ENCODE results near the gene ZNF281.
"Not testable (repeated sequence)": the region's sequence is repeated elsewhere in the genome, so short reads cannot be mapped to it uniquely, and the experiment has no call there.

Gene ZNF281

DNA sequence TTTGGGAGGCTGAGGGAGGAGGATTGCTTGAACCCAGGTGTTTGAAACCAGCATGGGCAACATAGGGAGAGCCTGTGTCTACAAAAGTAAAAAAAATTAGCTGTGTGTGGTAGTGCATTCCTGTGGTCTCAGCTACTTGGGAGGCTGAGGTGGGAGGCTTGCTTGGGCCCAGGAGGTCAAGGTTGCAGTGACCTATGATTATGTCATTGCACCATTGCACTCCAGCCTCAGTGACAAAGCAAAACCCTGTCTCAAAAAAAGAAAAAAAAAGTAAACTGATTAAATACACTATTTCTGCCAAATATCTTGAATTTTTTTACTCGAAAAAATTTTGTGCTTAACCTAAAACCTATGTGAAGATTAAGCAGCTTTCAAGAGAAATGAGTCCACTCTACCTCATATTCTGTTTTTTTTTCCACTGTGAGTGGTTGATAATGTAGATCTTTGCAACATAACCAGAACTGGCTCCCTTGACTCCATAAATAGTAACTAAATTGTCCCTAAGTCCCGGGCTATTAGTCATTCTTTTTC, 19.4 kb upstream of the ZNF281 start:
- no peak for DNase-seq

DNA sequence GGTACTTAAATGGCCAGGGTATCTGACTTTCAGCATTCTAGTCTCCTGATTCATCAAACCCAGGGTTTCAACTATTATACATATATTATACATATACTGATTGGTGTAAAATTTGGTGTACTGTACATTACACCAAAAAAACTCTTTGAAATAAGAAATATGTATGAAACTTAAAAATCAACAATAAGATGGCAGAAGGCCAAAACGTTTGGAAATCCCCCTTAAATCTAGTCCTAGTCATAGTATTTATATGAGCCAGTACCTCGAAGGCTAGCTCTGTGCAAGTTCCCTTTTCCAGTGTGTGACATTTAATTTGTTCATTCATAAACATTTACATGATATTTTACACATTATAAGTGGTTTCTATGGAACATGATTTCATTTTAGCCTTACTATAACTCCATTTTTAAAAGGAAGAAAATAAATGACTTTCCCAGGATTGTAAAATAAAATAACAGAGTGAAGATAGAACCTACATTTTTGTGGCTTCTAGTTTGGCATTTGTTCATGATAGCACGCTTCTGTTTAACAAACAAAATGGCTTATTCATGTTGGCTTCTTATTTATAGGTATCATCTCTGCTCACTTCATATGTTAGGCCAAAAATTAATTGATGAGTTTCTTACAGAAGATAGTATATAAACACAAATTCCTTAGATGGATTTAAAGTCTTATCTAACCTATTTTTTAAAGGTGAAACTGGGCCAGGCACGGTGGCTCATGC, 18.8 kb upstream of the ZNF281 start:
- DNase-seq = no peak

DNA sequence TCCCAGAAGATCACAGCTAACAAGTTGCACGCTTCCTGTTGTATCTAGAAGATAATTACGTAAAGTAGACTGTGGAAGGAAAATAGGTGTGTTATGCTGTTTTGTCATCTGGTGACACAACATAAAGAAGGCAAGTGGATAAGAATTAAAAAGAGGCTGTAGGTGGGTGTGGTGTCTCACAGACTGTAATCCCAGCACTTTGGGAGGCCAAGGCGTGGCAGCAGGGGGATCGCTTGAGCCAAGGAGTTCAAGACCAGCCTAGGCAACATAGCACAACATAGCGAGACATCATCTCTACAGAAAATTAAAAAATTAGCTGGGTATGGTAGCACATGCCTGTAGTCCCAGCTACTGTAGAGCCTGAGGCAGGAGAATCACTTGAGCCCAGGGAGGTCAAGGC, 17.9 kb upstream of the ZNF281 start:
- no peak for DNase-seq

GRCh38 chr1:200426196-200426595, 16.4 kb upstream of the ZNF281 start:
- DNase-seq = no peak

DNA sequence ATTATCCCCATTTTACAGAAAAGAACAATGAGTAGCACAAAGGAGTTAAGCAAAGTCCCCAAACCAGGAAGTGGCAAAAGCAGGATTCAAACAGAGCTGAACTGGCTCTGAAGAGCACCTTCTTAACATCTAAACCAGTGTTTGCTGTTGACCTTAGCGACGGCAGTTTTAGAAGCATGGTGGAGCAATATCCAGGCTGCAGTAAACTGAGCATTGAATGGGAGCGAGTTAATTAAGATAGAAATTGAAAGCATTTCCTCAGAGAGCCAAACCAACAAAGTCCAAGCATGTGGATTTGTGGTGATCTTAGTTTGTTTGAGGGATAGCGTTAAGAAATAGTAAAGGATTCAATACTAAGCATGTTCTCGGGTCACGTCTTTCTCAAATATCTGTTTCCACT, 13.4 kb upstream of the ZNF281 start:
- DNase-seq = no peak

DNA sequence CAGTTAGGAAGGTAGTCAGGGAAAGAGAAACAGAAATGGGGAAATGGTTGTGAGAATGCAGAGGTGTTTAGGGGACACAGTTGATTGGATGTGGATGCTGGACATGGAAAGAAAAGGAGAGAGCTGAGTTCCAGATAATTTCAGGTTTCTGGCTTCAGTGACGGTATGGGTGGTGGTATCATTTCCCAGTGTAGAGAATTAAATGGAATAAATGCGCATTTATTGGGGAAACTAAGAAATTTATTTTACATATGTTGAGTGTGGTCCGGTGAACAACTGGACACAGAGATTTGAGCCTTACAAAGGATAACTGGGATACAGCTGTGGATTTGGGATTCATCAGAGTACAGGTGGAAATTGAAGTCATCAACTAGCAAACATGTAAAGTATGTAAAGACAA, 12.4 kb upstream of the ZNF281 start:
- no peak for DNase-seq

DNA sequence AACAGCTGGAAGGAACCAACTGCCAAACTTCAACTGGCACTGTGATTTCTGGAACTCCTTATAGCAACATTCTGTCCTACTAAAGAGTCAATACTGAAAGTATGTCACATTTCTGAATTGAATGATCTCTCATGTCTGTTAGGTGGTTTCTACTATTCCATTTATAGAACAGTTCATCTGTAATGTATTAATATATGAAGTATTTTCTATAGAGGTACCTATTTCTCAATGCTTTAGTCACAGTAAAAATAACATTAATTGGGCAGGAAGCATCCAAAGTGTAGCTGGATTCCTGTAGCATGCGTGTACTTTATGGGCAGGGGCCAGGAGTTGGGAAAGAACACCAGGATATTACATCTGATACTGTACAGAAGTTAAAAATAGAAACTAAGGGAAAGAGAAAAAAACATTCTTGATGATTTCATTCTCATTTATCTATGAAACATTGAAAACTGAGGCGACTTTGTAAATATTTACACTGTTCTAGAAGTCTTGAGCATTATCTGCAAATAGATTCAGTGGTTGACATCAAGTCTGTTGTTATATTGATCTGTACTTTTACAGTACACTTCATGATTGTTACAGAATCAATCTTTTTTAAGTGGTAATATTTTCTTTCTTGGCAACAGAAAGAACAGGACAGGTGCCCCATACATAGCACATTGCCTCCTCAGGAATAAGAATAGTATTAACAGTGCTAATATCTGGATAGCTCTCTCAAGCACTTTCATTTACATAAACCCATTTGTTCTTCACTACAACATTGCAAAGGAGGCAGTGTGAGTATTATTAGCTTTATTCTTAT, 6.2 kb upstream of the ZNF281 start:
- no peak for DNase-seq

GRCh38 chr1:200415227-200415626, 5.4 kb upstream of the ZNF281 start:
- no peak for DNase-seq

- DNase-seq = no peak
Observed at GRCh38 chr1:200414657-200415056, 4.8 kb upstream of the ZNF281 start.

- not testable (repeated sequence) for DNase-seq
Observed at GRCh38 chr1:200413766-200414165, 3.9 kb upstream of the ZNF281 start.

GRCh38 chr1:200411406-200412257, 1.8 kb upstream of the ZNF281 start:
- no peak for DNase-seq

DNA sequence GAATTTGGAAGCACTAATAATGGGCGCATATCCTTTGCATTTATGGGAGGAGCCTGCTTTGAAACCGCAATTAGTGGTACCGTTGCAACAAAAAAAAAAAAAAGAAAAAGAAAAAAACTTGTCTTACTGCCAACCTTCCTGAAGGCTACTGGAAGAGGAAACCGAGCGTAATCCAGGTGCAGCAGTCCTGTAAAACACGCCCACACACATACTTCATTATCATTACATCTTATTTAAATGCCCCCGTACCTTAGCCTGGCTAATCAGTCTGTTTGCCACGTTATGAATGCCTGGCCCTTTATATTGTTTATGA, 686 bp upstream of the ZNF281 start:
- no peak for DNase-seq

- peak; percentile 16 to 29 for DNase-seq
Observed at GRCh38 chr1:200409203-200409760, 554 bp downstream of the ZNF281 start.

- DNase-seq = no peak
Observed at GRCh38 chr1:200406161-200406797, 3.6 kb downstream of the ZNF281 start.

GRCh38 chr1:200405264-200405663, 4.6 kb downstream of the ZNF281 start:
- no peak for DNase-seq

DNA sequence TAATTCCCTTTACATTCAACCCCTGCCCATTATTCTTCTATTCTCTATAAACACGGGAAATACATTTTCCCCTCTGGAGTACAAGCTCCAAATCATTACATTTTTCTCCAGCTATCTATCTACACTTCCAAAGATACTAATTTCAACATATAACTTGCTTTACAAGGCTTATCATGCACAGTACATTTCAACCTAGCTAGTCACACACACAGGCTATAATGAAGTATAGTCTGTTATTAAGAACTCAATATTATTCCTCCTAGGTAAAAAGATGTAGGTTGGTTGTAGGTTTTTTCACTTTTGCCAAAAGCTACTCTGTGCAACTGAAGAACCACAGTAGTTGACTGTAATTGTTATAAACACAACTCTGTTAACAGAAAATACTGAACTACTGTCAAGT, 8.1 kb downstream of the ZNF281 start:
- DNase-seq = no peak

GRCh38 chr1:200401263-200401662, 8.6 kb downstream of the ZNF281 start:
- DNase-seq = no peak

GRCh38 chr1:200400556-200400955, 9.3 kb downstream of the ZNF281 start:
- DNase-seq = no peak

DNA sequence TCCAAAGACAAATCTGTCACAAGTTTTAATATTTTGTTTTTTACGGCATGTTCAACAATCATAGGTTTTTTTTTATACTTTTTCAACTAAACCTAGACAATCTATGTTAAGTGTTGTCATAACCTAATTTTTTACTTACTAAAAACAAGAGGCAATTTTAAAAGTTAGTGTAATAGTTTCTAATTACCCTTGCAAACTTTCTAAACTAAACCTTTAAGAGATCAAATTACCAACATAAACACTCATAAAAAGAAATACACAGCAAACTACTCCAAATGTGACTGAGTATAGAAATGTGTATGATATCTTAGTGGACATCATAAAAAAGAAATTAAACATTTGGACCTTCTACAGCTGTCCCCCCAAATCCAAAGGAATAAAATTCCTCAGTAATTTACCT, 10.0 kb downstream of the ZNF281 start:
- DNase-seq = no peak

DNA sequence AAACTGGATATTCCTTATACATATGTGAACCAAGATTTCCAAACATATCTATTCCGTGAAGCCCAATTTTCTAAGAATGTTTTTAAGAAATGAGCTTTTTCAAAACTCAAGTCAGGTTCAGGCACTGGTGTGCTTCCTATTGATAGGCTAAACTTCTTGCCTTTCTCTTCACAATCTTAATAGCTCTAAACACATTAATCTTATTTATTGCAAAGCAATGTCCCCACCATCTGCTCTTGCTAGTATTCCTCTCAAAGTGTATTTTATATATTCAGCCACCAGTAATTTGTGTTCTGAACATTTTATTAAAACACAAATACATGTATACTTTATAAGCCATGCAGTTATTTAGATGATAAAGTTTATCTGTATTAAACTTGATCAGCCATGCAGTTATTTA, 11.5 kb downstream of the ZNF281 start:
- no peak for DNase-seq

- no peak for DNase-seq
Observed at GRCh38 chr1:200392625-200393185, 17.1 kb downstream of the ZNF281 start.

DNA sequence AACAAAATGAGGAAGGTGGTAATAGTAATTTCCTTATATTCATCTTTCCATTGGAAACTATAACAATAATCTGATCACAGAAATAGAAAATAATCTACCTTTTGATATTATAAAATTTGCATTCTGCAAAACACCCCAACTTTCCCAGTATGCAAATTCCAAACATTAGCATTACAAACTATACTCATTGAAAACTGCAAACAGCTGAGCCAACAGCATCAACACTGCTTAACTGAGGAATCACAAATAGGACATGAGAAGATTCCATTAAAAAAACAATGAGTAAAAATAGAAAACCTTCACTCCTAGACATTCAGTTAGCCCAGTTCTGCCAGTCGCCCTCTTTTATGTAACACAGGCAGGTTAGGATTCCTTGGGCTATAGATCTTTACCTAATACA, 18.1 kb downstream of the ZNF281 start:
- no peak for DNase-seq
